HG03039 (cell line): ENCODE measurements around the gene CHORDC1.
"Not testable (repeated sequence)": the region's sequence is repeated elsewhere in the genome, so short reads cannot be mapped to it uniquely, and the experiment has no call there.

Experiments
- ATAC-seq: cut with Tn5 transposase; IDR thresholded peaks from one replicate; pipeline ENCODE4 v1.9.1; 2021; ENCODE audit warnings: mild to moderate bottlenecking, moderate library complexity; ENCODE audit not compliant: unreplicated experiment

Gene CHORDC1

DNA sequence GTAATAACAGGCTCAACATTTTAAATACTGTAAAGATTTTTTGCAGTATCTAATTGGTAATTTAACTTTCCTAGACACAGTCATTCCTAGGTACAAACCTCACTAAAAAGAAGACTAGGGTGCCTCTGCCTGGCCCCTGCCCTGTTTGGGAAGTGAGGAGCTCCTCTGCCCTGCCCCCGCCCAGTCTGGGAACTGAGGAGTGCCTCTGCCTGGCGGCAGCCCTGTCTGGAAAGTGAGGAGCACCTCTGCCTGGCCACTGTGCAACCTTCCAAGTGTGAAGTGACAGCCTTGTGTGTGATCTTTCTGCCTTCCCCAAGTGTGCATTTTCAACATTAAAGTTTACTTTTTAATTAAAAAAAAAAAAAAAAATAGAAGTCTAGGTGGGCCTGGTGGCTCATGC is 4.2 kb downstream of the CHORDC1 start:
- no peak for ATAC-seq

DNA sequence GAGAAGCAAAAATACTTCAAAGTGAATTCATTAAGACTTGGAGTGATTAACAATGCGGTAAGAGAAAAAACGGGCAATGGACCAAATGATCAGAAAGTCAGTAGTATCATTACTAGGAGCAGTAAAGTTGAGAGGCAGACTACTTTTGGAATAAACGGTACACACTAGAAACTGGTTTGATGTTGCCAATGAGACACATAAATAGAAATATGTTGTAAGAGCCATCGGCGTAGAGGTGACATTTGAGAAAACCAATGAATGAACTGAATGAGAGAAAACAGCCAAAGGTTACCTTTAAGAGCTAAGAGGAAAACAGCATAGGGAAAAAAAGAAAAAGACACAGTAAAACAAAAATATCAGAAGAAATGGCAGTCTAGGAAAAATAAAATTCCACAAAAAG is 6.2 kb downstream of the CHORDC1 start:
- no peak for ATAC-seq

DNA sequence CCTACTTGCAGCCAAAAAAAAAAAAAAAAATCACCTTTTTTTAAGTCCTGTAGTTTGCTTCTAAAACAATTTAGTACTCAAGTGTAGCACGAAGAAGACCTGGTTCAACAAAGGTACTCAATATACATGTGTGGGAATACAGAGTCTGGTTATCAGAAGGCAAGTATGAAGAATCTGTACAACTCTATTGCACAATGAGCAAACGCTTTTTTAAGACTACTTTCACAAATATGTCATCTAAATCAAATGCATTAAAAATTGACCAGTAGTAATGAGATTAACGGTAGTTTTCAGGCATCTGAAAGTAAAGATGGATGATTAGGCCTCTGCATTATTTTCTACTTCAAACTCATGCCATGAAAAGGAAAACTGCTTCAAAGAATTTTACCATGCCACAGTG is 9.5 kb downstream of the CHORDC1 start:
- ATAC-seq, result no peak

DNA sequence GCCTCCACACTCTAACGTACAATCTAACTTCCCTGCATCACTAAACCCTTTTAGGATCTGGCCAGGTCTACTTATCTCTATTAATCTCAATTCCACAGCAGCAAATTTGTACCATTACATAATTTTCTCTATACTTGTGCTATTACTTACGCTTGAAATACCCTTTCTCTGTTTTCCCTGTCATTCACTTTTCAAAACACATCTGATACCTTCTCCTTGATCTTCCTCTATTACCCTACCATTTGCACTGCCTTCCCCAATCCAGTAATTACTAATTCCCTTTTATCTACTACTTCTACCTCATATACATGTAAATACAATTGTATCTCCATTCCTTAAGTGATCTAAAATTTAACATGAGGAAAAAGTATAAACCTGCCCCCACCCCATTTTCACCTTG is 14.0 kb downstream of the CHORDC1 start:
- no peak for ATAC-seq

DNA sequence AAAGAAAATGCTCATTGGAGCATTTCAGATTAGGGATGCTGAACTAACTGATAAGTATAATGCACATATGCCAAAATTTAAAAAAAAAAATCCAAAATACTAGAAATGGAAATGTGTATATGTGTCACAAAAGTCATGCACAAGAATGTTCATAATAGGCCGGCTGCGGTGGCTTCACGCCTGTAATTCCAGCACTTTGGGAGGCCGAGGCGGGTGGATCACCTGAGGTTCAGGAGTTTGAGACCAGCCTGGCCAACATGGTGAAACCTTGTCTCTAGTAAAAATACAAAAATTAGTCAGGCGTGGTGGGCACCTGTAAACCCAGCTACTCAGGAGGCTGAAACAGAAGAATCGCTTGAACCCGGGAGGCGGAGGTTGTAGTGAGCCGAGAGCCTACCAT is 14.9 kb downstream of the CHORDC1 start:
- ATAC-seq, result not testable (repeated sequence)

DNA sequence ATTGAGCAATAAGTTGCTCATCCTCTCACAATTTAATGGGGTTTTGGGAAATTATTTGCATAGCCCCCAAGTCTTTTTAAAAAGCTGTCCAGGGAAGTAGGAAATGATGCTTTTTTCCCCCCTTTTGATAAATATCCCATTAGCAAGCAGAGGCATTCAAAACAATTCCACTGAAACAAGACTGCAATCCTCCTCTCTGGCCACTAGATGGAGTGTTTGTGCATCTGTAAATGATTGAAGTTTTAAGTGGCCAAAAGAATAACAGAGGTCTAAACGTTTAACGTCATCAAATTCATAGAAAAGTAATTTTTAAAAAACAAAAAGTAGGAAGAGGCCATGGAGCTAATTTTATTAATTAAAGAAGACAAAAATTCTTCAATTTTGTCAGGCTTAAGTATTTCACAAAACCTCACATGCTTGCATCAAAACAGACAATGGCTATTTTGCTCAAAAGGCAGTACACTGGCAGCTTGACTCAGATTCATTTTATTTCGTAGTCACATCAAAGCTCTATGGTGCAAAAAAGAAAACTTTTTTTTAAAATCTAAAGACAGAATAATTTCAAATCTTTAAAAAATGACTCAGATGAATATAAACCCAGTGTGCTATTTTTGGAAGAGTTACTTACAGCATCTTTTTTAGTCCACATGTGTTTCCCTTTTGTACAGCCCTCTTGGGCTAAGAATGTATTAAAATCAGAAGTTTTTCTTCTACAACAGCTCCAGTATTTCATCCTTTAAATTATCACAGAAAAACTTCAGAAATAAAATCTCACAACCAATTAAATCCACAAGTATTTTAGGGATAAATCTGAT is 17.8 kb downstream of the CHORDC1 start:
- peak; percentile 65 for ATAC-seq

DNA sequence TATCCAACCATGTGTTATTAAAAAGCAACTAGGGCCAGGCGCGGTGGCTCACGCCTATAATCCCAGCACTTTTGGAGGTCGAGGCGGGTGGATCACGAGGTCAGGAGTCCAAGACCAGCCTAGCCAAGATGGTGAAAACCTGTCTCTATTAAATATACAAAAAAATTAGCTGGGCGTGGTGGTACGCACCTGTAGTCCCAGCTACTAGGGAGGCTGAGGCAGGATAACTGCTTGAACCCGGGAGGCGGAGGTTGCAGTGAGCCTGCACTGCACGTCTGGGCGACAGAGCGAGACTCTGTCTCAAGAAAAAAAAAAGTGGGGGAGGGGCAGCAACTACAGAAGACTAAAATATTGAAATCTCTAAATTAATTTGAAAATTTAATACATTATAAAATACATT is 18.4 kb downstream of the CHORDC1 start:
- no peak for ATAC-seq

DNA sequence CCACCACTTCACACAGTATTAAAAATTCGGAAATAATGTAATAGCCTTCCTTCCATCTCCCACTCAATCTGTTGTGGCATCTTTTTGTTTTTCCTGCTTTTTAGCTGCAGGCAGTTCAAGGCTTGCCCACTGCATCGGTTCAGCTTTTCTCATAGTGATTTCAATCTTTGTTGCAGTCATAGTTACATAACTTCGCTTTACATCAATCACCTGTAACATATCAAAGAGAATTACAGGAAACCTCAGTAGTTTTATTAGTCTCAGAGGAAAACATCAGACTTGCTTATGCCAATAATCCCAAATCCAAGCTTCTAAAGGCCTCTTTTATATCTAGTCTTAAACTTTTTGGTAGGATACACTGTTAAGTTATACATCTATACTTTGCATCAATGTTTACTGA is 20.5 kb downstream of the CHORDC1 start:
- no peak for ATAC-seq

DNA sequence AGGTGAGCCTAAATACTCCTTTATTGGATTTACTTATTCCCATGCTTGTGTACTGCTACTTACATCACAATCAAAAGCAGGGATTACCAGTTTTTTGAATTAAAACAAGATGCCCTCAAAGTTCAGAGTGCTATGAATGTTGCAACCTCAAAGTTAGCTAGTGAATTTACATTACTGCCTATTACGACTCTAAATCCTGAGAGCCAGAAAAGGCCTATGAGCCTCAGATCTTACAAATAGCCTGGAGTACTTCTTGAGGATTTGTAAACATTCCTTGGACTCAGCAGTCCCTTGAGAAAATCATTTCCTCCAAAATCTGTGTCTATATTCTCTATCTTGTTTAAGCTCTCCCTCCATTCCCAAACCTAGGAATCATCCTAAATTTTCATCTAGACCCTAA is 25.5 kb downstream of the CHORDC1 start:
- ATAC-seq, result no peak

DNA sequence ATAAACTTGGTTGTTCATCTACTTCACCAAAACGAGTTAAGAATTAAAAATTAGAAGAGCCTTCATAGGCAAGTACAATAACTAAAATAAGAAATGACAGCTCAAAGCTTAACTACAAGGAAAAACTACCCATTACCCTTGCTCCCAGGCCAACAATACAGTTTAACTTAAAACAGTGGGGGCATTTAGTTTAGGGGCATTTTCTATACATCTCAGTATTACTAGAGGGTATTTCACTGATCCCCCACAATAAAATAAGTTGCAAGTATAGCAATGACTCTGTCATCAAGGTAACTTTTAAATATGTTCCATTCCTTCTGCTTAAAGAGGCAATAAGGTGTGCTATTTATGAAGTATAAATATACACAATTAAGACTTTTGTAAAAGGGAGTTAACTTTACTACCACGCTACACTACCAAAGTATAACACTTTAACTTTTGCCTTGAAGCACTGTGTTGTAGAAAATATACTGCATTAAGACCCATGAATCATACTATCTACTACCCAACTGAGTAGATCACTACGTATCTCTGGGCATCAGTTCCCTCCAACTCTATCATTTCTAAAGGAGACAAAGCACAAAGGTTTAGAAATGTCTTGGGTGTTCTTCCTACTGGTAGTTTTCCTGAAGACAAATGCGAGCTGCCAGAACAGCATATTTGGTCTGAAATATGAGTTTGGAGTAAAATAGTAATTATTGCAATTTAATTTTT is 29.8 kb downstream of the CHORDC1 start:
- peak; percentile 57 for ATAC-seq

DNA sequence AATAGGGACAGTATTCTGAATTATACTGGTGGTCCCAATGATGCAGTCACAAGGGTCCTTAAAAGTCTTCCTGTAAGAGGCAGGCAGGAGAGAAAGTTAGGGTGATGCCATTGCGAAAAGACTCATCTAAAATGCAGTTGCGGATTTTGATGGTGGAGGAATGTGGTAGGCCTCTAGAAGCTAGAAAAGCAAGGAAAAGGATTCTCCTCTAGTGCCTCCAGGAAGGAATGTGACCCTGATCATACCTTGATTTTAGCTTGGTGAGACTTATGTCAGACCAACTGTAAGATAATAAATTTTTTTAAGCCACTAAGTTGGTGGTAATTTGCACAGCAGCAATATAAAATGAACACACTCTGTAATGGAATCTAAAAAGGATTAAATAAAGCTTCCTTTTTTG is 33.8 kb downstream of the CHORDC1 start:
- no peak for ATAC-seq

DNA sequence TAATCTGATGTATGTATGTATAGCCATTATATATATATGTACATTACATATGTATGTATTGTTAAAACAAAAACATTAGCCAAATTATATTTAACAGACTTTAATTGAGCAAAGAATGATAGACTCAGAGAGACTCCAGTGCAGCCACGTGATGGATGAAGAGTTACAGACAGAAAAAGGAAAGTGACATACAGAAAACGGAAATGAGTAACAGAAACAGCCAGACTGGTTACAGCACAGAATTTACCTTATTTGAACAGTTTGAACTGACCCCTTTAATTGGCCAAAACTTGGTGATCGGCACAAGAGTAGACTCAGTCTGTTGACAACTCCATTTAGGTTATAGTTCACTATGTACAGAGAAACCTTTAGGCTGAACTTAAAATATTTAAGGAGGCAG is 35.0 kb downstream of the CHORDC1 start:
- ATAC-seq, result no peak

DNA sequence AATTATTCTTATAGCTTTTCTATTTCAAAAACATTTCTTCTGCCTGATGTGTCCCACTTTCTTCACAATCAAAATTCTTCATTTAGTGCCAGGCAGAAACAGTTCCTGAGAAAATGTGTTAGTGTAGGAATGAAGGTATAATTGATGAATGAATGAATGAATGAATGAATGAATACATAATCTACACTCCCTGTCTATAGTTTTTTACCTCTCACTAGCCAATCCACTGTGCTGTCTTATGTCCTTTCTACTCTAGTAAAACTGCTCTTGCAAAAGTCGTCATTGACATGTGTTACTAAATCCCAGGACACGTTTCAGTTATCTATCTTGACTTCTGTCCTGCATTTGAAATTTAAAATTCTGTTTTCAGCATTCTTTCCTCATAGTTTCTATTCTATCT is 42.9 kb downstream of the CHORDC1 start:
- ATAC-seq, result no peak

DNA sequence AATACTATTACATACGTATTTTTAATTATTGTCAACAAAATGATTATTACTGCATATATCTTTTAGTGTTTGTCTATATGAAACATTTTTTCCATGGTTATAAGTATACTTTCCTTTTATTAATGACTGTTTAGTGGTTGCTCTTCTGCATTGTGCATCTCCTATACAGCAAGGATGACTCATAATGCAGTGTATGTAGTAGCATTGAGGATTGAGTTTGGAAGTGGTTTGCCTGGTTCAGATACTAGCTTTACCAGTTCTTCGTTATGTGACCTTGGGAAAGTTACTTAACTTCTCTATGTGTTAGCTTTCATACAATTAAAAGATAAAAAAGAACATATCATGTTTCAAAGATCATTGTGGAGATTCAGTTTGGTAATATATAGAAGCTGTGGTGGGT is 44.1 kb downstream of the CHORDC1 start:
- no peak for ATAC-seq

DNA sequence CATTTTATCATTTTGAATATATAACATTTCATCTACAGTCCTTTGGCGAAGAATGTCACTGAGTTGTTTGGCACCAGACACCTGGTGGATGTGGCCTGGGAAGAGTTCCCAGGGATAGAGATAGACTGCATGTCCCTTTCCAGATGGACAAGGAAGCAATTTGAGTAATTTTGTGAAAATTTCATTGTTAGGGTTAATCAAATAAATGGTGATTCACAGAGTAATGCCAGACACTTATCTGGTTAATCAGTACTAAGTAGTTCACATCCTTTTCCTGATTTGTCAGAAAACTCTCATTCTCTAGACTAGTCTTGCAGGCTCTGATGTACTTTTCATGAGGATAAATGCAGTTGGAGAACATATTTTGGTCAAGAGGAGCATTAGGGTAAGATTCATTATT is 46.8 kb downstream of the CHORDC1 start:
- ATAC-seq, result no peak

DNA sequence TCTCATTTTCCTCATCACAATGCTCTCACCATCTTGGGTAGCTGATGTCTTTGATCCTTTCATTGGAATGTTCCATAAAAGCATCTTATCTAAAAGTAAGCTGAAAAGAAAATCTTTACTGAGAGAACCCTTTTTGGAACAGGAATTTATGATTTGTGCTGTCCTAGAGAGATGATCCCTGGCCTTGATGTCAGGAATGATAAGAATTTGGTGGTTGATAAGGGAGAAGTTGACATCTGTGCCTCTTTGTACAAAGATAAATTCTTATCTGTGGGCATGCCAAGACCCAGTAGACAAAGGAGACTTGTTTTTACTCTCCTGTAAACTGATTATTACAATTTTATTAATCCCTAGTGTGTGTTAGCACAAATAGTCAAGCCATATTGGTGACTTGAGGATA is 51.5 kb downstream of the CHORDC1 start:
- ATAC-seq, result no peak

DNA sequence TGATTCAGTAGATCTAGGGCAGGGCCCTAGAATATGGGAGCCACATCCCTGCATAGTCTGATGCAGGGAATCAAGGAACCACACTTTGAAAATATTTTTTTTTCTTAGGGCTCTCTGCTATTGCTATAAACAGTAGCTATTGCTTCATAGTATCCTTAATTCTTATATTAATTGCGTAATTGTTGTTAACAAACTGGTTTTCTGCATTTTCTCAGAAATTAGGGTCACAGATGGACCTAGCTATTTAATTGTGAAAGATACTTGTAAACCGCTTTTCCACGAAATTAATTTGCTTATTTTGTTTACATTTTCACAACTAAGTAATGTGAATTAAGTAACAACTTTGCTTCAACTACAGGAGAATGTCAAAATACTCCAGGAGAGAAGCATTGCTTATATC is 54.3 kb downstream of the CHORDC1 start:
- no peak for ATAC-seq

DNA sequence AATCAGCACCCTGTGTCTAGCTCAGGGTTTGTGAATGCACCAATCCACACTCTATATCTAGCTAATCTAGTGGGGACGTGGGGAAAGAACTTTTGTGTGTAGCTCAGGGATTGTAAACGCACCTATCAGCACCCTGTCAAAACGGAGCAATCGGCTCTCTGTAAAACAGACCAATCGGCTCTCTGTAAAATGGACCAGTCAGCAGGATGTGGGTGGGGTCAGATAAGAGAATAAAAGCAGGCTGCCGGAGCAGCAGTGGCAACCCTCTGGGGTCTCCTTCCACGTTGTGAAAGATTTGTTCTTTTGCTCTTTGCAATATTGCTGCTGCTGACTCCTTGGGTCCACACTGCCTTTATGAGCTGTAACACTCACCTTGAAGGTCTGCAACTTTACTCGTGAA is 55.1 kb downstream of the CHORDC1 start:
- not testable (repeated sequence) for ATAC-seq

DNA sequence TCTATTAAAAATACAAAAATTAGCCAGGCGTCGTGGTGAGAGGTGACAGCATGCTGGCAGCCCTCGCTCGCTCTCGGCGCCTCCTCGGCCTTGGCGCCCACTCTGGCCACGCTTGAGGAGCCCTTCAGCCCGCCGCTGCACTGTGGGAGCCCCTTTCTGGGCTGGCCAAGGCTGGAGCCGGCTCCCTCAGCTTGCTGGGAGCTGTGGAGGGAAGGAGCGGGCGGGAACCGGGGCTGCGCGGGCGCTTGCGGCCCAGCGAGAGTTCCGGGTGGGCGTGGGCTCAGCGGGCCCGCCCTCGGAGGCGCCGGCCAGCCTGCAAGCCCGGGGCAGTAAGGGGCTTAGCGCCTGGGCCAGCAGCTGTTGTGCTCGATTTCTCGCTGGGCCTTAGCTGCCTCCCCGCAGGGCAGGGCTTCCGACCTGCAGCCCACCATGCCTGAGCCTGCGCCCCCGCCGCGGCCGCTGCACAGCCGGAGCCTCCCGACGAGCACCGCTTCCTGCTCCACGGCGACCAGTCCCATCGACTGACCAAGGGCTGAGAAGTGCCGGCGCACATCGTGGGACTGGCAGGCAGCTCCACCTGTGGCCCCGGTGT is 55.8 kb downstream of the CHORDC1 start:
- not testable (repeated sequence) for ATAC-seq
